Measurements from ENCODE around the gene FGD4.
"Not testable (repeated sequence)": the region's sequence is repeated elsewhere in the genome, so short reads cannot be mapped to it uniquely, and the experiment has no call there.

FGD4 gene

DNA sequence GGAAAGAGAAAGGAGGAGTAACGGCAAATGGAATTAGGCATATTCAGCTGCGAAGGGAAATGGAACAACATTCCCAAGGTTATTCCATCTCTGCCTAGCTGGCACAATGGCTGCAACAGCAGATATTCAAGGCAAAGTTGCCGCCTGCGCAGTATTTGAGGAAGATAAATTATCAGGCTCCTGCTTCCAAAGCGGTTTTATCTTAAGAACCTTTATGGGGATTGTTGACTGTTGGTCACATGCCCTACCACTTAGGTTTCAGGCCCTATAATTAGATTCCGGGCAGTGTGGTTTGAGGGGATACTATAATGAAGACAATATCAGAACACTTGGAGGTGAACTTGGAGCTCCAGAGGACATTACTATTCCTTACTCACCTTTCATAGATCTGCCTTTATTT is 99.7 kb downstream of the FGD4 start:
- no peak for DNase-seq

DNA sequence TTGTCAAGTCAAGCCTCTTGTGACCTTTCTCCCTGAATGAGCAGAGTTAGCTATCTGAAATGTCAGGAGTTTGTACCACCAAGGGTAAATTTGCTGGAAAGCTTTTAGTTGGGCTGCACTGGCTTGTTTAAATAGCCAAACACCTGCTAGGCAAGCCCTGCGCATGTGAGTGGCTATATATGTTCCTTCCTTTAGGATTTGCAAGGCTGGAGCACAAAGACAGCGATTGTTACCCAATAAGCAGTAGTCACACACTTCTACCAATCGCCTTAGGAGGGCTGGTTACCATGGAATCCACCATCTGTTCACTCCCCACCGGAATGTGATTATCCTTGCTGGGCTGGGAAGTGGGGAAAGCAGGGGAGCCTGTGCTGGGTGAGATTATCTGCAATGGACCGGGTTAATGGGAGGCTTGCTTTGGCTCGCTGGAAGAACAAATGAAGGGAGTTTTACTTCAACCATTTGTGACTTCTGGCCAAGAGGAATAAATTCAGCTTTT is 102.5 kb downstream of the FGD4 start:
- no peak for DNase-seq

- no peak for DNase-seq
Observed at GRCh38 chr12:32502693-32503502, 103.5 kb downstream of the FGD4 start.

DNA sequence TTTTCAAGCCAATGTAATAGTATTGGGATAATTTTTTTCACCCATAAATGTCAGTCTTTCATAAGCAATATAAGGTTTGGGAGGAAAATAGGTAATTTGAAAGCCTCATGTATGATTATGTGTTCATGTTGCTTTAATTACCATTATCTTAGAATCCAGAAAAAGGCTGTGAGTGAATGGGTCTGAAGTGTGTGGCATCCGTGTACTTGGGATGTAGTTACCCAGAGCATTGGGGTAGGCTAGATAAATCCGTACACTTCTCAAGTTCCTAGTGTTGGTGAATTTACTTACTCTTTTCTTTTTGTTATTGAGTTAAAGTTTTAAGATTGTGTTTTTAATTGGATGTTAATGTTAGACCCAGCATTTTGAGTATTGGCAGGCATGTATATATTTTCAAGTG is 104.4 kb downstream of the FGD4 start:
- no peak for DNase-seq

GRCh38 chr12:32504591-32504990 is 105.2 kb downstream of the FGD4 start:
- DNase-seq, result no peak

GRCh38 chr12:32505067-32505945 is 105.9 kb downstream of the FGD4 start:
- DNase-seq, result no peak

GRCh38 chr12:32507096-32507941 is 108.0 kb downstream of the FGD4 start:
- not testable (repeated sequence) for DNase-seq

DNA sequence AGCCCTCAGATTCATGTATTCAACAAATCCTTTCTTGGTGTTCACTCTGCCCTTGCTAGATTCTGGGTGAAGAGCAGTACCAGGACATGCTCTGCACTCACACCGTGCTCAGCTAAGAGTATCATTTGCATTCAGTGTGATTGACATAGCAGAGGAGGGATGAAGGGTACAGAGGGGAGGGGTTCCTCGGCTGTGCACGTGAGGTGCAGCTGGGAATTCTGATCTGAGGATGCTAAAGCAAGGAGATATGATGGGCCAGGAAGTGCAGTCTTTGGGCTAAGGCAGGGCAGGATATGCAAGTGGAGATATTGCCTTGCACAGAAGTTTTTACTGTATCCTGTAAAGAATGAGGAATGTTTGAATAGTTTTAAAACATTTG is 108.6 kb downstream of the FGD4 start:
- no peak for DNase-seq

GRCh38 chr12:32508626-32509025 is 109.3 kb downstream of the FGD4 start:
- DNase-seq, result no peak

DNA sequence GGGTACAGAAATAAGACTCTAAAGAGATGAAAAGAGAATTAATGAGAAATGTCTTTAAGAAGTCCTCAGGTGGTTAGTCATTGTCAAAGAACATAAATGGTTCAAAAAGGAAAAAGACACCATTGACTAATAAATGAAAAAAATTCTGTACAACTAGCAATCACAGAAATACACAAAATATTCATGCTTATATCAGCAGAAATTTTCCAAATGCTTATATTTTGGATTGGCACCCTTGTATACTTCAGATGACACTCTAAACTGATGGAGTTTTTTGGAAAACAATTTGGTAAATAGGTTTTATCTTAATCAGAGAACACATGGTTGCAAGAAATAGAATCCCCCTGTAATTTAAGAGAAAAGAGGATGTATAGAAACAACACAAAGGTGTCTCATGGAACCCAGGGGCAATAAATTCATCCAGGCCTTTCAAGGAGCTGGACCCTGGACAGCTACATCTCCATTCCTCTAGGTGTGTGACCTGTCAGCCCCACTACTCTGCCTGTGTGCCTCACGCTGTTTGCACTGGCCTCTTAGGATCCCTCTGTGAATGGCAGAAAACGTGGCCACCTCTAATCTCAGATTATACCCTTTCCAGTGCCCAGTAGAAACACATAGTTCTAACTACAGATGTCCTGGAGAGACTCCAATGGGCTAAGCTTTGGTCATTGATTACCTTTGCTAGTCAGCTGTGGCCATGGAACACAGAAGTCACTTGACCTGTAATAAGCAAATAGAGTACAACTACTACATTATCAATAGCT is 110.2 kb downstream of the FGD4 start:
- DNase-seq, result no peak

GRCh38 chr12:32511976-32512375 is 112.6 kb downstream of the FGD4 start:
- DNase-seq, result not testable (repeated sequence)

GRCh38 chr12:32512379-32512778 is 113.0 kb downstream of the FGD4 start:
- no peak for DNase-seq

GRCh38 chr12:32512910-32513309 is 113.6 kb downstream of the FGD4 start:
- DNase-seq, result no peak

- no peak for DNase-seq
Observed at GRCh38 chr12:32515137-32515873, 115.9 kb downstream of the FGD4 start.

- DNase-seq, result no peak
Observed at GRCh38 chr12:32516230-32516629, 116.9 kb downstream of the FGD4 start.

- DNase-seq, result no peak
Observed at GRCh38 chr12:32517966-32518365, 118.6 kb downstream of the FGD4 start.

- DNase-seq, result no peak
Observed at GRCh38 chr12:32519047-32519446, 119.7 kb downstream of the FGD4 start.

DNA sequence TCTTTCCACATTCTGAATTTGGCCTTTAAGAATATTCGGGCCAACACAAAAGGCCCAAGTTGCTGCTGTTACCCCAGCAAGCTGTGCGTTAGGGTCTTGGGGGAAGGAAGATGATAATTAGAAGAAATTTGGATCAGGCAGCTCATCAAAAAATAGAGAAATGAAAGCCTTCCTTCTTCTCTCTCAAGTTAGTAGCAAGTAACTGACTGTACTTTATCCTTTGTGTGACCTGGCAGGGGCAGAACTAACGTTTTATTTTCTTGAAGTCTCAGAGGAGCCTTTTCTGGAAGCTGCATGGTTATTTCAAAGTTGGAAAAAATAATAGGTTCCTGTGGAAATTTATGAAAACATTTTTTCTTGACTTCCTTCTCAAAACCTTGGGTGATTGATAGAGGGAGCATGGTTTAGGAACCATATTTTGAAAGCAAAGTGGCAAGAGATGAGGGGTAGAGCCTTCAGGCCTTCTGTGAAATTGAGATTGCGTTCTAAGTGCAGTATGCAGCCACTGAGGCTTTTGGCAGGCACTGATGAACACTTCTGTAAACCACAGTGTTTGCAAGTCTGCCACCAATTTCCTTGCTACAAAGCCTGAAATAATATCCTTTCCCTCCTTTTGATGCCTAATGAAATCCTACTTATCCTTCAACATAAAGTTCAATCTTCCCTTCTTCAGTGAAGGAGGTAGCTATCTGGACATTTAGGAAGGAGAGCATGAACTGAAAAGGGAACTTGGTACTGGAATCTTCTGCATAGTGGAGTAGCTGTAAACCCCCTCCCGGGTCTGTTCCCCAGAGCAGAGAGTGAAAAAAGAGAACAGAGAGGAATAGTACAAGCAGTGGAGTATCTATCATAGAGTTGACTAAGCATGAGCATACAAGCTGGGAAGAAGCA is 123.2 kb downstream of the FGD4 start:
- no peak for DNase-seq

GRCh38 chr12:32525802-32526201 is 126.4 kb downstream of the FGD4 start:
- not testable (repeated sequence) for DNase-seq

DNA sequence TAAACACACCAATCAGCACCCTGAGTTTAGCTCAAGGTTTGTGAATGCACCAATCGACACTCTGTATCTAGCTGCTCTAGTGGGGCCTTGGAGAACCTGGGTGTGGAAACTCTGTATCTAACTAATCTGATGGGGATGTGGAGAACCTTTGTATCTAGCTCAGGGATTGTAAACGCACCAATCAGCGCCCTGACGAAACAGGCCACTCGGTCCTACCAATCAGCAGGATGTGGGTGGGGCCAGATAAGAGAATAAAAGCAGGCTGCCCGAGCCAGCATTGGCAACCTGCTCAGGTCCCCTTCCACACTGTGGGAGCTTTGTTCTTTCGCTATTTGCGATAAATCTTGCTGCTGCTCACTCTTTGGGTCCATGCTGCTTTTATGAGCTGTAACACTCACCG is 127.0 kb downstream of the FGD4 start:
- not testable (repeated sequence) for DNase-seq
